MM.1S (cell line): ENCODE measurements around the gene IQGAP2.
"Not testable (repeated sequence)": the region's sequence is repeated elsewhere in the genome, so short reads cannot be mapped to it uniquely, and the experiment has no call there.

ENCODE experiments used
- CTCF ChIP-seq: fragments of 300-600 bp; sonication (generic); IDR thresholded peaks from 2 replicates; pipeline ENCODE4 v1.5.1; 2016; ENCODE audit warnings: antibody characterized with exemption, low read length, mixed read lengths
- EZH2 ChIP-seq: fragments of 300-600 bp; sonication (generic); optimal IDR thresholded peaks from 2 replicates; pipeline ENCODE3; 2017; ENCODE audit warnings: low read depth, mild to moderate bottlenecking, antibody characterized with exemption, low read length, mixed read lengths

DNA sequence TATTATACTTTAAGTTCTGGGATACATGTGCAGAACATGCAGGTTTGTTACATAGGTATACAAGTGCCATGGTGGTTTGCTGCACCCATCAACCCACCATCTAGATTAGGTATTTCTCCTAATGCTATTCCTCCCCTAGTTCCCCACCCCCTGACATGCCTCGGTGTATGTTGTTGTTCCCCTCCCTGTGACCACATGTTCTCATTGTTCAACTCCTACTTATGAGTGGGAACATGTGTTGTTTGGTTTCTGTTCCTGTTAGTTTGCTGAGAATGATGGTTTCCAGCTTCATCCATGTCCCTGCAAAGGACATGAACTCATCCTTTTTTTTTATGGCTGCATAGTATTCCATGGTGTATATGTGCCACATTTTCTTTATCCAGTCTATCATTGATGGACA lies 200.9 kb downstream of the IQGAP2 start:
- not testable (repeated sequence) for TF ChIP-seq CTCF, EZH2
